Stimulated activated CD4-positive, alpha-beta T cell treated with anti-CD3 and anti-CD28 coated beads, Interleukin-15, amount 100 ng/mL, for 24 hours (primary cell): ENCODE results near the gene AGK.

Experiments used
- DNase-seq: peaks from one replicate; pipeline ENCODE4 v3.0.0-alpha.2; 2020

Gene AGK

DNA sequence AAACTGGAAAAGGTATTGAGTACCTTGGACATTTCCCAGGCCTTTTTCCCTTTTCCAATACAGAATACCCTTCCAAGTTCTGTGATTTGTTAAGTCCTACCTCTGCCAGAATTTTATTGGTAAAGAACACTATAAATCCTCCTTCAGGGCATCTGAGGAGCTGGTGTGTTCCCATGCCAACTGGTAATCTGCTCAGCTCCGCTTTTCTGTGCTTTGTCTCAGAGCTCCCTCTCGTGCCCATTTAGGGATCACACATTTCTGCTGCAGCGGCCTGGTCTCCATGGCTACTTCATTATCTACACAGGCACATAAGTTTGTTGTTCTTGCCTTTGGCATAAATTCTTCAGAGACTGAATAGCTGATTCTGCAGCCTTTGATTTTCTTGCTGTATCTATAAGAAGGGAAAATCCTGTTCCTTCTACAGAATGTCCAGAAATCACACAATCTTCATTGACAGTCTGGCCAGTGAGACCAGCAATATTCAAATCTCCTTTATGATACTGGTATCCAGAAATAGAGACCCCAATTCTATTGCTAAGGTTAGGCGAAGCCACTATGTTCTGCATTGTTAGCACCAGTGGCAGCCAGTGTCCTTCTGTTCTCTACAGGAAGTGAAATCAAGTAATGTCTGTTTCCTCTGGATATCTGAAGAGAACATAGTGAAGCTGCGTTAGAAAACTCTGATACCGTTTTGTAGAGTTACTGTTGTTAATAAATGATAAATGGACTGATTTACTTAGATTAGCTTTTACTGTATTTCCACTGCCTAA lies 98.8 kb downstream of the AGK start:
- peak; percentile 26 for DNase-seq

GRCh38 chr7:141651417-141651816 lies 100.2 kb downstream of the AGK start:
- no peak for DNase-seq

DNA sequence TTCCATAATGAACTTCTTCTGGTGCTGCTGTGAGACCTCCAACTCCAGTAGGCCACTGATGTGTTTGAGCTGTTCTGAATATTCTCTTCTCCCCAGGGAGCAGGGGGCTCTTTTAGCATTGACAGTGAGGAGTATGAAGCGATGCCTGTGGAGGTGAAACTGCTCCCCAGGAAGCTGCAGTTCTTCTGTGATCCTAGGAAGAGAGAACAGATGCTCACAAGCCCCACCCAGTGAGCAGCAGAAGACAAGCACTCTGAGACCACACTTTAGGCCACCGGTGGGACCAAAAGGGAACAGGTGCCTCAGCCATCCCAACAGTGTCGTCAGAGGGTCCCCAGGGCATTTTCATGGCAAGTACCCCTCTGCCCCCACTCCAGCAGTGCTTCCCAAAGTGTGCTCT lies 101.5 kb downstream of the AGK start:
- no peak for DNase-seq

DNA sequence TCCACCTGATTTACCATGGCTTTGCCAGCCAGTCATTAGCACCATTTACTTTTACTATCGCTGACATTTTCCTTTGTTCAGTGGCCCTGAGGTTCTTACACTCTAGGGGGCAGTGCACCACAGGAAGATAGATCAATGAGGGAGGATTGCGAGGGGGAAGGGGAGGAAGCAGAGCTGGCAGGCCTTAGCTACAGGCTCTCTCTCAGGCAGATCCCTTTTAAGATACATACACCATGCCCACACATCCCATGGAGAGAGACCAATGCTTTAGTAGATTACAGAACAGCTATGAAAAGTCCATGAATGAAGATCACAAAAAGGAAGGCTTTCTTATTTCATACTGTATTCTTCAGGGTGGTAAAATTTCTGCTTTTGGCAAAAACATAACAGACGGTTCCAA lies 103.3 kb downstream of the AGK start:
- peak; percentile 61 for DNase-seq

- no peak for DNase-seq
These were observed 108.3 kb downstream of the AGK start for GRCh38 chr7:141659501-141659900.

DNA sequence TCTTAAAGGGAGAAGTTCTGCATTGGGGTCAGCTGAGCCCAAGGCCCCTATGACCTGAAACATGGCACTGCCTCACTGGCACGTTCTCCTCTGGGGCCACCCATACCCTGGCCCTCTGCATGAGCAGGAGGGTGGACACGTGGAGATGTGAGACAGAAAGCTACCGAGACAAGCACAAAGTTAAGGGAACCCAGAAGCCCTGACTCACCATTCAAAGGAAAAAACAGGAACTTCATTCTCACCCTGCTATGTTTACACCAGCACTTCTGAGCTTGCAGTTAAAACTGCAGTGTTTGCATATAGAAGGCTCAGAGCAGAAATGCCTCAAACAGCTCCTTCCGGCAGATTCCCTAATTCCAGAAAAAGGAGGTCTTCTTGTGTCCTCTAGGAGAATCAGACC lies 109.0 kb downstream of the AGK start:
- DNase-seq: no peak

- no peak for DNase-seq
These were observed 112.1 kb downstream of the AGK start for GRCh38 chr7:141663081-141663849.

- no peak for DNase-seq
These were observed 113.2 kb downstream of the AGK start for GRCh38 chr7:141664450-141664849.

GRCh38 chr7:141665208-141666035 lies 114.2 kb downstream of the AGK start:
- no peak for DNase-seq

DNA sequence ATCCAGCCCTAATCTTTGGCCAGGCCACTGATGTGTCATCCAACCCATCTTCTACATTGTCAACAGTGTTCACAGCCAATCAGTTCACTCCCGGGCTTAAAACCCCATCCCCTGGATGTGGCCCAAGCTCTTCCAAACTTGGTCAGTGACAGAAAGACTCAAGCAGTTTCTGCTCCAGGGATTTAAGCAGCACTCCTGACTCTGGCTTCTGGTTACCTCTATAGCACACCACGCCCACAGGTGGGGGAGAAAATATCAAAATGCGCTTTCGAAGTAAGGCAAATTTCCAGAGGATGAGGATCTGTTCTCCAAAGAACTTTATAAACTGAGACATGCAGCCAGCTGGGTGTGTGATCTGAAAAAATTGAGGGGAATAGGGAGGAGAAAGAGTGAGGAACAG lies 114.9 kb downstream of the AGK start:
- DNase-seq: no peak

- no peak for DNase-seq
These were observed 117.6 kb downstream of the AGK start for GRCh38 chr7:141668853-141669252.

GRCh38 chr7:141671705-141672496 lies 120.7 kb downstream of the AGK start:
- no peak for DNase-seq

- no peak for DNase-seq
These were observed 122.1 kb downstream of the AGK start for GRCh38 chr7:141673346-141673745.

- DNase-seq: no peak
These were observed 123.0 kb downstream of the AGK start for GRCh38 chr7:141674171-141674671.

- DNase-seq: peak; percentile 21
These were observed 123.5 kb downstream of the AGK start for GRCh38 chr7:141674702-141675101.

- DNase-seq: no peak
These were observed 124.4 kb downstream of the AGK start for GRCh38 chr7:141675436-141676215.

- DNase-seq: no peak
These were observed 125.4 kb downstream of the AGK start for GRCh38 chr7:141676618-141677017.

DNA sequence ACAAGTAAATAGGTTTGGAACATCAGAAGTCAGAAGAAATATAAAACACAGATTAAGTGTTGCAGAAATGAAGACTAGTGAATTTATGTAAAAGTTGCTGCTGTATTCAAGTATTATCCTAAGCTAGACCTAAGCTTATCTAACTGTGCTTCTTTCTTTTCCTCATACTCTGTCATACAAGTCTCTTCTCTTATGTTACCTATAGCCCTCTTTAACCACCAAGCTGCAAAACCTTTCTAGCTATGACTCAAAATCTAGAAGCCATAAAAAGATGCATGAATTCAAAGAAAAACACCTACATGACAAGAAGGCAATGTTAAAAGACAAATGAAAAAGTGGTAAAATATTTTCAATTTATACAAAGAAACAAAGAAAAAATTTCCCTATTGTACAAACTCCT lies 127.8 kb downstream of the AGK start:
- DNase-seq: no peak

- no peak for DNase-seq
These were observed 134.2 kb downstream of the AGK start for GRCh38 chr7:141685285-141686023.

DNA sequence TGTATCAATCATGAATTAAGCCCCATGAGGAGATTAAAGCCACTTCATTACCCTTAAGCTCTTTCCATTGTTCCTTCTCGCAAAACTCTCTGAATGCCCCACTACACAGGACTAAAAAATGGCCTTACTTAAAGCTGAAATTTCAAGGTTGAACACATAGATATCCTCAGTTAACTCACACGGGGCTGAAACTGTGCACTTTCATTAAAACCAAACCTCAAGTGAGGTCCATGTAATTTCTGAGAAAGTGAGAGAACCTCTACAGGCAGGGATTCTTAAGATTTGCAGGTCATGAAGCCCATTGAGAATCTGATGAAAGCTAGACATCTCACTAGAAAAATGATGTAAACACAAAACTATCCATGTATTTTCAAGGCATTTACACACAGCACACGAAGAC lies 134.9 kb downstream of the AGK start:
- no peak for DNase-seq

DNA sequence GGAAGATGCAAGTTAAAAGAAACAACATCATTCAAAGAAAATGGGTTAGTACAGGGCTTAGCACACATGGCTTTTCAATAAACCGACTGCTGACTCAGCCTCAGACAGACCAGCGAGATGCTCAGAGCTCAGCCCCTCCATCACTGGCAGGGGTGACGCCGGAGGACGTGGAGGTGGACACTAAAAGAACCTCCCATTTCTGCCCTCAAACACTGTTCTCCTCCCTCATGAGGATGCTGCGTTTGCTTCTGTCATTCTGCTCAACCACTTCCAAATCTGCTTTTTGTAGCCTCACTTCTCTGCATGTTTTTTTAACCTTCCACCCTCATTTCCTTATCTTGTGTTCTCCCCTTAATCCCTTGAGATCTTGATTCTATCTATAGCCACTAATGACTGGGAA lies 135.5 kb downstream of the AGK start:
- no peak for DNase-seq
